ENCODE data around the gene COPE.
A peak's percentile ranks its signal among the peaks of the same experiment; 100 is the strongest.
"Not testable (repeated sequence)": the region's sequence is repeated elsewhere in the genome, so short reads cannot be mapped to it uniquely, and the experiment has no call there.

Gene COPE

GRCh38 chr19:18940769-18941627, 21.8 kb upstream of the COPE start, which contains the start of gene HOMER3:
Gene HOMER3, minus strand, starts transcription at chr19:18941217. Its CDS starts 2,235 bp downstream, at chr19:18938982.
- DNase-seq (ENCODE audit: low read depth in 2 of 2), result peak; percentile 29 to 49

GRCh38 chr19:18939922-18940768, 21.0 kb upstream of the COPE start:
- no peak for DNase-seq (ENCODE audit: low read depth in 2 of 2)

GRCh38 chr19:18939163-18939562, 20.0 kb upstream of the COPE start:
- no peak for DNase-seq (ENCODE audit: low read depth in 2 of 2)

DNA sequence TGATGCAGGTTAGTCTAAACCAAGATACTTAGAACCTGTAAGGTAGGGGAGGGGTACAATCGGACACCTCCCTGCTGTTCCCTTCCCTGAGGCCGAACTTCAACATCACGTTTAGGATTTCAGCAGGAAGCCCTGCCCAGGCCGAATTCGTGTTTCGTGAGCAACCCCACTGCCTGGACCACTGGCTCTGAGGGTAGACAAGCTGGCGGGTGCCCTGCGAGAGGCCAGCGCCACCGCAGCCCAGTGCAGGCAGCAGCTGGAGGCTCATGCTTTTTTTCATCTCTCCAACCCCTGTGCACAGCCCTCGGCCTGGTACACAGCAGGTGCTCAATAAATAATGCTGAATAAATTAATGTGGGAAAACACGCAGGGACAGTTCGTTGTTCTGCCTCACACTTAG, 14.1 kb upstream of the COPE start:
- DNase-seq (ENCODE audit: low read depth in 2 of 2), result no peak

DNA sequence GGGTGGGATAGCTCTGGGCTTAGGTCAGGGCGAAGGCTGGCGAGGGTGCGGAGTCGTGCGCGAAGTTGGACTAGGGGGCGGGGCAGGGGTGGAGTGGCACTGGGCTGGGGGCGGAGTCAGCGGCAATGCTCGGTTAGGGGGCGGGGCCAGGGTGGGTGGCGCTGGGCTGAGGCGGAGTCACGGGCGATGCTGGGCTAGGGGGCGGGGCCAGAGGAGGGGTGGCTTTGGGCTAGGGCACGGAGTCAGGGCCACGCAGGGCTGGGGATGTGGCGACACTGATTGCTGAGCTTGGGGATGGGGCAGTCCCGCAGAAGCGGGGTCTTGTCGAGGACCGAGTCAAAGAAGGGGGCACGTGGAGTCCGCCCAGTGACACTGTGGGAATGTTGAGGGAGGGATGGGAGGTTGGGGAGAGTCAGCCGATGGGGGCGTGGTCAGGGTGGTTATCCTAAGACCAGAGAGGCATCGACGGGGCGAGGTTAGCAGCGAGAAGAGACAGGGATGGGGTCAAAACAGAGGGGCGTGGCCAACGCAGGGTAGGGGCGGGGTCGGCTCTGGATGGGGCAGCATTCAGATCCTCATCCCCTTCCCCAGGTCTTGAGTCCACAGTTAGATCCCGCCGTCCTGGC, 13.1 kb upstream of the COPE start:
- DNase-seq (ENCODE audit: low read depth in 2 of 2), result peak; percentile 37 to 65

GRCh38 chr19:18931316-18932162, 12.4 kb upstream of the COPE start:
- DNase-seq (ENCODE audit: low read depth in 2 of 2), result no peak

- no peak for DNase-seq (ENCODE audit: low read depth in 2 of 2)
These were observed 10.1 kb upstream of the COPE start for GRCh38 chr19:18929311-18929710.

GRCh38 chr19:18928018-18928805, 9.0 kb upstream of the COPE start:
- no peak for DNase-seq (ENCODE audit: low read depth in 2 of 2)

GRCh38 chr19:18924684-18925213, 5.6 kb upstream of the COPE start:
- no peak for DNase-seq (ENCODE audit: low read depth in 2 of 2)

DNA sequence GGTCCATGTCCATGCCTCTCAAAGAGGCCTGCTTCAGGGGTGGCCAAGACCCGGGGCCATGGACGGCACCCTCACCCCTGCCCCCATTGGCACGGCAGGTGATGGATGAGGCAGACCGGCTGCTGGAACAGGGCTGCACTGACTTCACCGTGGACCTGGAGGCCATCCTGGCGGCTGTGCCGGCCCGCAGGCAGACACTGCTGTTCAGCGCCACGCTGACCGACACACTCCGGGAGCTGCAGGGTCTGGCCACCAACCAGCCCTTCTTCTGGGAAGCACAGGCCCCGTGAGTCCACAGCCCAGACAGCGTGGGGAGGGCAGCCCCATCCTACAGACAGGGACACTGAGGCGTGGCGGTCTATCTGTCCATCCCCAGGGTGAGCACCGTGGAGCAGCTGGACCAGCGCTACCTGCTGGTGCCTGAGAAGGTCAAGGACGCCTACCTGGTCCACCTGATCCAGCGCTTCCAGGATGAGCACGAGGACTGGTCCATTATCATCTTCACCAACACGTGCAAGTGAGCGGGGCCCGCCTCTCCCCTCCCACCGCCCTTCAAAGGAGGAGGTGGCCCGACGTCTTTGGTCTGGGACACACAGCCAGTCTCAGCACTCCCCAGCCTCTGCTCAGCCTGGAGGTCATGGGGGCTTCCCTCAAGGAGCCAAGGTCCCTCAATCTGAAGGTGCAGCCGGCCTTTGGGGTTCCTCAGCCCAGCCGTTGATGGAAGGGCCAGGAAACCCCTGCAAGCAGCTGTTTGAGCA, 3.2 kb upstream of the COPE start:
- DNase-seq (ENCODE audit: low read depth in 2 of 2), result no peak

- DNase-seq (ENCODE audit: low read depth in 2 of 2), result no peak
These were observed 2.4 kb upstream of the COPE start for GRCh38 chr19:18921593-18921992.

DNA sequence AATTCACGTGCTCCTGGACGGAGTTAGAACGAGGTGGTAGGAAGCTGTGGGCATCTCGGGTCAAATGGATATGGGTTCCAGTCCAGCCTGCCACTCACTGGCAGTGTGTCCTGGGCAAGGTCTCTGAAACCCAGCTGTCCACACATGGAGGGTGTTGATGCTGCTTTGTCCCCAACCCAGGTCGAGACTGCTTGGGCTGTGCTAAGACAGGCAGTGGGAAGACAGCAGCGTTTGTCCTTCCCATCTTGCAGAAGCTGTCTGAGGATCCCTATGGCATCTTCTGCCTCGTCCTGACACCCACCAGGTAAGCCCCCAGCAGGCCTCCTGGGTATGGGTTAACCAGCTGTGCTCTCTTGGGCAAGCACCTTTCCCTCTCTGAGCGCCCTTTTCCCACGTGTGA, 1.2 kb upstream of the COPE start:
- DNase-seq (ENCODE audit: low read depth in 2 of 2), result no peak

DNA sequence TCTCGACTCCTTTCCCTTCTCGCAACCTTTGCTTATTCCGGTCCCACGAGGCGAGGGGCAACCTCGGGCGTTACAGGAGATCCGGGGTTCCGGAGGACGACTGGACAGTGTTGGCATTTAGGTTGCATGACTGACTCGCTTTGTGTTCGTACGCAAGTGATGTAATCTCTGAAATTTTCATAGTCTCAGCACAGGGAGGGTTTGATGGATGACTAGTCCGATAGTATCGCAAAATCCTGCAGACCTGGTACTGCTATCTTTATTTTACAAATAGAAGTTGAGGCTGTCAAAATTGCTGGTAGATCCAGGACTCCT, 670 bp upstream of the COPE start:
- no peak for DNase-seq (ENCODE audit: low read depth in 2 of 2)

- DNase-seq (ENCODE audit: low read depth in 2 of 2), result not testable (repeated sequence)
These were observed 1.6 kb downstream of the COPE start for GRCh38 chr19:18917593-18917992.

GRCh38 chr19:18915639-18916038, 3.5 kb downstream of the COPE start:
- DNase-seq (ENCODE audit: low read depth in 2 of 2), result no peak

- no peak for DNase-seq (ENCODE audit: low read depth in 2 of 2)
These were observed 5.7 kb downstream of the COPE start for GRCh38 chr19:18913466-18913865.

DNA sequence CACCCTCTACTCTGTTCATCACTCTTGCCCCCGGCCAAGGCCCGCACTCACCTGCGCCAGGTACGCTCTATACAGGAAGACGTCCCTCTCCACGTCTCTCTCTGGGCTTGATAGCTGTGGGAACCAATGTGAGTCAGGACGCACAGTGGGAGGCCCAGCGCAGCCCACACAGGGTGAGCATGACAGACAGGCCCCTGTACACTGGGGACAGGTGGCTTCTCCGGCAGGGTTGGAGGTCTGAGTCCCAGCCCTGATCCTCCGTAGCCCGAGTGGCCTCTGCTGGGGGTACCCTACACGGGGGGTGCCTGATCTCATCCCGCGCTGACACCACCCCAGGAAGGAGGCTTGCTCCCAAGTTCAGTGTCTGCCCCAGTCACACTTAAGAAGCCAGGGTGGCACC, 6.3 kb downstream of the COPE start:
- DNase-seq (ENCODE audit: low read depth in 2 of 2), result no peak

DNA sequence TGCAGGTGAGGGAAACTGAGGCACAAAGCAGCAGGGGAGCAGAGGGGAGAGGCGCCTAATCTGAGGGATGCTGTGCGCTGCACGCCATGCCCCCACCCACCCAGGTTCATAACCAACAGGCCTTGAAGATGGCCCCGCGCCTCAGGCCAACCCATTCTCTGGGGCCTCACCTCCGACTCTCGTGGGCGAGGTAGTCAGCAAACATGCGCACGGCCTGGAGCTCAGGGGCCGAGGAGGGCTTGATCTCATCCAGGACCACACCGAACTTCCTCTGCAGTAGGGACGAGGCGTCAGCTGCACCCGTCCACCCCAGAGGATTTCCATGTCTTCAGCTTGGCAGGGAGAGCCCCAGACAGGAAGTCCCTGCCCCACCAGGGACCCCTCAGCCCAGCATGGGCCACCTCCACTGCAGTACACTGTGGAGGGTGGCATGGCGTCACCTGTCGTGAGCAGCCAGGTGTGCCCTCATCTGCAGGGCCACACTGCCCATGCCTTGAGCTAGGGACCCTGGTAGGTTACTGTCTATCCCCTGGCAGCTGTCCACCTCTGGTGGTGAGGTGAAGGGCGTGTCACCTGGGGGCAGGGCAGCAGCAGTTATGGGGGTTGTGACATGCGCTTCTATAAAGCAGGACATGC, 8.3 kb downstream of the COPE start:
- DNase-seq (ENCODE audit: low read depth in 2 of 2), result no peak

DNA sequence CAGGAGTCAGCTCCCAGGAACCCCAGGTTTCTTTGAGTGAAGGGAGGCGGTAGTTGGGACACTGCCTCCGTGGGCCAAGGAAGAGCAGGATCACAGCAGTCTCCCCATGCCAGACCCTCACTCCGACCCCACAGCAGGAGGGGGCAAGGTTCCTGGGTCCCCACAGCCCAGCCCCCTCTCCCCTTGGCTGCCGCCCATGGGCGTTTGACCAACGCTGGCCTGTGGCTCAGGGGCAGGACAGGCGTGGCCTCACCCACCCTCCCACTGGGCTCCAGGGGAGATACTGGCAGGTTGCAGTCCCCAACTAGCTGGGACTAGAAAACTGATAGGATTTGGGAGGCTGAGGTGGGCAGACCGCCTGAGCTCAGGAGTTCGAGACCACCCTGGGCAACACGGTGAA, 9.2 kb downstream of the COPE start:
- DNase-seq (ENCODE audit: low read depth in 2 of 2), result no peak

Data from stimulated activated CD8-positive, alpha-beta memory T cell treated with anti-CD3 and anti-CD28 coated beads, Interleukin-15, amount 100 ng/mL, for 4 hours (primary cell).